DMS 273 (cell line): ENCODE results near the gene CNTNAP2.
"Not testable (repeated sequence)": the region's sequence is repeated elsewhere in the genome, so short reads cannot be mapped to it uniquely, and the experiment has no call there.

Experiments used
- DNase-seq: peaks from one replicate; lab custom pipeline; 2025; ENCODE audit not compliant: unreplicated experiment; lab: John Stamatoyannopoulos, UW

The CNTNAP2 gene

GRCh38 chr7:146146831-146147486 lies 30.4 kb downstream of the CNTNAP2 start:
- DNase-seq = no peak

GRCh38 chr7:146150153-146150552 lies 33.6 kb downstream of the CNTNAP2 start:
- no peak for DNase-seq

GRCh38 chr7:146172112-146172511 lies 55.5 kb downstream of the CNTNAP2 start:
- DNase-seq = no peak

GRCh38 chr7:146175716-146176115 lies 59.1 kb downstream of the CNTNAP2 start:
- no peak for DNase-seq

DNA sequence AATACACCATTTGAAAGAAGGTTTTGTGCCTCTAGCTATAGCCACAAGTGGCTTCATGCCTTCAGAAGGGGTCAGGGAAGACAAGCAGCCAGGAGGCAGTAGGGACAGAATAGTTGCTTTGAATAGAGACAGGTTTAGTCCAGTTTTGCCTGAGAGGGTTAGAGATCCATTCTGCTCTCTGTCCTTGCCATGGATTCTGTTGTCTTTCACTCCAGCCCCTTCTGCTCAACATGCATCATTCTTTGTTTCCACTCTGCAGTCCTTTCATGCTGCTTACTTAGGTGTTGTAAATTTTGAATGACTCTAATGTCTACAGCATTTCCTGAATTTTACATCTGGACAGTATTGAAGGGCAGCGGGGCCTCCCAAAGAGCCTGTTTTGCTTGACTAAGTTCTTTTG lies 60.3 kb downstream of the CNTNAP2 start:
- DNase-seq = no peak

DNA sequence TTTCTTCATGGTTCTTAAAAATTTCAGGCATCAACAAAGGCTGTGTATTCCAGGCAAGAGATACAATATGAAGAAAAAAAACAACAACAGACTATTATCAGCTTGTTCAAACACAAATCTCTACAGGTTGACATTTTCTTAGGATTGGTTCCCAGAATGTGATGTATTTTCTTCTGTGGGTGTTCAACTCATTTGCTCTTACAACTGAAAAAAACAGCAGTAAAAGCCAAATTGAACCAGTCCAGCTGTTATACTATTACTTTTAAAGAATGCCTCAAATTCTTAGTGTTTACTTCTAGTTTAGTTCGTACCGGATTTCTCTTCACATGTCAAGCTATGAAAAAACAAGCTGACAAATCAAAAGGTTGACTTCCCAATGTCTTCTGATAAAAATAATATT lies 60.7 kb downstream of the CNTNAP2 start:
- DNase-seq = no peak

- DNase-seq = no peak
These were observed 69.2 kb downstream of the CNTNAP2 start for GRCh38 chr7:146185844-146186243.

- DNase-seq = not testable (repeated sequence)
These were observed 74.8 kb downstream of the CNTNAP2 start for GRCh38 chr7:146191428-146191827.

GRCh38 chr7:146201945-146202344 lies 85.3 kb downstream of the CNTNAP2 start:
- no peak for DNase-seq

DNA sequence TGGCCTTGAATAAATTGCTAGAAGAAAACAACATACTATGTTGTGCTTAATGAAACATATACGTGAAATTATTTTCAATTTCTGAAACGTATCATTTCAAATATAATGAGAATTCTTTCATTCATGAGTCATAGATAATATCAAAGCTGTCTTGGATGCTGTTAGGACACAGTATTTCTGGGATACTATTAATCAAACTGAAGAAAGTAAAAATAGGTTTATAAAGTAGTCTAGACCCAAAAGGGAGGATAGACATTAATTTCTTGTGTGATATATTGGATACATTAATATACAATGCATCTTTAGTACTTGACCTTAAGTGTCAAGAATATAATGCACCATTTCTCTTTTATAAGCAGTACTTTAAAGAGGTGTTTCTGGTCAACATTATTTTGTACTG lies 89.7 kb downstream of the CNTNAP2 start:
- no peak for DNase-seq

GRCh38 chr7:146208492-146208891 lies 91.9 kb downstream of the CNTNAP2 start:
- DNase-seq = no peak

DNA sequence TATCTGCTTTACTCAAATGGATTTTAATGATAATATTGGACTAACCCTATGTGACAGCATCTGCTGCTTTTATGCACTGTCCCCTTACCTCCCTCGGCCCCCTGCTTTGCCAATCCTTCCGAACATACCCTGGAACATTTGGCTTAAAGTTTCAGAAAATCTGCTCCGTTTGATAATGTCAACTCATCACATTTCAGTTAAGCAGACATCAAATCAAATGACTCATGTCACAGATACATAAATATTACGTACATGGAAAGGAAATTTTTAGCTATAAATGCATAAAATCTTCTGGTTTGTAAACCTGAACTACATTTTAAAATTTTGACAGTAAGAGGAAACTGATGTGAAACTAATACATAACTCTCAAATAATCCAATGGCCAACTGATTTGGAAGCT lies 98.2 kb downstream of the CNTNAP2 start:
- no peak for DNase-seq

- no peak for DNase-seq
These were observed 99.9 kb downstream of the CNTNAP2 start for GRCh38 chr7:146216396-146217041.

GRCh38 chr7:146223851-146224250 lies 107.2 kb downstream of the CNTNAP2 start:
- no peak for DNase-seq

- DNase-seq = no peak
These were observed 116.0 kb downstream of the CNTNAP2 start for GRCh38 chr7:146232604-146233003.

DNA sequence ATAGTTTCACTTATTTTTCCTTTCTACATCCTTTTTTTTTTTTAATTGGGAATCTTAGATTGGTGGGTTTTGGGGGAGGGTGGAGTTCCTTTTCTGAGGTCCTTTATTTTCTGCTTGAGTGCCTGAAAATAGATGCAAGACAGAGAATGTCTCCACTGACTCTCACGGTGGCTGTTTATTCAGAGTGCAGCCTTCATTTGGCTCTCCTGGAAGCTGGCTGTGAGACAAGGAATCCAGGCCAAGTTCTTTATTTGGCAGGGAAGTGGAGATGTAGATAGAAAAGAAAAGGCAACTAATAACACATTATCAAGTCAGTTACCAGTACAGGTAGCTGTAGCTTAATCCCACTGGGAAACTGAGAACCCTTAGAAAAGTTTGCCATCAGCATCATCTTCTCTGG lies 118.6 kb downstream of the CNTNAP2 start:
- no peak for DNase-seq

GRCh38 chr7:146242661-146243060 lies 126.1 kb downstream of the CNTNAP2 start:
- no peak for DNase-seq

GRCh38 chr7:146247991-146248390 lies 131.4 kb downstream of the CNTNAP2 start:
- not testable (repeated sequence) for DNase-seq

DNA sequence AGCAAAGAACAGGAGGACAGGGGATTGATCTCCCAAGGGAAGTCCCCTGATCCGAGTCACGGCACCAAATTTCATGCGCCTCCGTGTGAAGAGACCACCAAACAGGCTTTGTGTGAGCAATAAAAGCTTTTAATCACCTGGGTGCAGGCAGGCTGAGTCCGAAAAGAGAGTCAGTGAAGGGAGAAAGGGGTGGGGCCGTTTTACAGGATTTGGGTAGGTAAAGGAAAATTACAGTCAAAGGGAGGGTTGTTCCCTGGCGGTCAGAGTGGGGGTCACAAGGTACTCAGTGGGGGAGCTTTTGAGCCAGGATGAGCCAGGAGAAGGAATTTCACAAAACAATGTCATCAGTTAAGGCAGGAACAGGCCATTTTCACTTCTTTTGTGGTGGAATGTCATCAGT lies 132.1 kb downstream of the CNTNAP2 start:
- not testable (repeated sequence) for DNase-seq

DNA sequence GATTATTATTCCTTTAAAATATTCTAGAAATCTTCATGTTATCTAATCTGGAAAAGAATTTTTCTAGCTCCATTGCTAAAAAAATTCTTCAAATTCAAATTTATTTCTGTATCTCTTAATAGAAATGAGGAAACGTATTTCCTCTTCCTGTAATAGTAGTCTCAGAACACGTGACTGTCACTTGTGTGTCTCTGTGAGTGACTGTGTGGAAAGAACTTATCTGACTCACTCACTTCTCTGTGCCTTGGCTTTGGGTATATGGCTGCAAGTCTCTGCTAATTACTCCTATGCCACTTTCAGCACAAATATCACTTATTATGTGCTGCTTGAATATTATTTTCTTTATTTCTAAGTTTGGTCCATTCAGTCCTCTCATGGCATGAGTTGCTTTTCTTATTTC lies 132.7 kb downstream of the CNTNAP2 start:
- DNase-seq = no peak

- no peak for DNase-seq
These were observed 139.0 kb downstream of the CNTNAP2 start for GRCh38 chr7:146255609-146256008.

GRCh38 chr7:146262527-146262926 lies 145.9 kb downstream of the CNTNAP2 start:
- no peak for DNase-seq

DNA sequence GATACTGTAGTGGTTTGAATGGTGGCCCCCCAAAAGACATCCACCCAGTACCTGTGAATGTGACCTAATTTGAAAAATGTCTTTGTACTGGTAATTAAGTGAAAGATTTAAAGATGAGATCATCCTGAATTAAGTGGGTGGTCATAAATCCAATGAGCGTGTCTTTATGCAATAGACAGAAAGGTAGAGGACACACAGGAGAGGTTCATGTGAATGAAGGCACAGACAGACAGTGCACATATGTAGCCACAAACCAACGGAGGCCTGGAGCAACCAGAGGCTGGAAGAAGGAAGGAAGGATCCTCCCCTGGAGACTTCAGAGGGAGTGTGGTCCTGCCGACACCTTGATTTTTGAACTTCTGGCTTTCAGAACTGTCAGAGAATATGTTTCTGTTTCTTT lies 160.3 kb downstream of the CNTNAP2 start:
- no peak for DNase-seq
